Omental fat pad (tissue), 4 donors: ENCODE results near the gene RPS15. TPM values are rescaled to one million over a fixed set of nuclear protein-coding genes. Genes with fewer than 3 reads are reported as not detected.
"Not testable (repeated sequence)": the region's sequence is repeated elsewhere in the genome, so short reads cannot be mapped to it uniquely, and the experiment has no call there.

ENCODE experiments used
- ATAC-seq: fragments of 150-250 bp; one replicate; pipeline ENCODE4 v1.9.1; 2016; ENCODE audit warnings: mild to moderate bottlenecking, moderate library complexity; ENCODE audit not compliant: low FRiP score
- DNase-seq: peaks from one replicate; pipeline ENCODE4 v3.0.0-alpha.2; 2019; ENCODE audit warnings: low spot score
- total RNA-seq, 4 donors: library from RNA; depleted of rRNA; stranded (reverse); fragments of >200 nt; gene quantifications; one replicate each; pipeline ENCODE4 v1.1.0, GENCODE V29; 2016
- TF ChIP-seq, protein P1 (sequence below), 3 donors: fragments of 450-650 bp; IDR thresholded peaks; one replicate each; pipeline ENCODE4 v1.5.1; 2016 to 2017; ENCODE audit warnings: antibody characterized with exemption in 3 of 3, mild to moderate bottlenecking in 3 of 3, moderate library complexity in 2 of 3

Gene RPS15
- total RNA-seq, 4 donors from 2014 or later, result 2,522 to 3,708 (median 2,994) TPM

DNA sequence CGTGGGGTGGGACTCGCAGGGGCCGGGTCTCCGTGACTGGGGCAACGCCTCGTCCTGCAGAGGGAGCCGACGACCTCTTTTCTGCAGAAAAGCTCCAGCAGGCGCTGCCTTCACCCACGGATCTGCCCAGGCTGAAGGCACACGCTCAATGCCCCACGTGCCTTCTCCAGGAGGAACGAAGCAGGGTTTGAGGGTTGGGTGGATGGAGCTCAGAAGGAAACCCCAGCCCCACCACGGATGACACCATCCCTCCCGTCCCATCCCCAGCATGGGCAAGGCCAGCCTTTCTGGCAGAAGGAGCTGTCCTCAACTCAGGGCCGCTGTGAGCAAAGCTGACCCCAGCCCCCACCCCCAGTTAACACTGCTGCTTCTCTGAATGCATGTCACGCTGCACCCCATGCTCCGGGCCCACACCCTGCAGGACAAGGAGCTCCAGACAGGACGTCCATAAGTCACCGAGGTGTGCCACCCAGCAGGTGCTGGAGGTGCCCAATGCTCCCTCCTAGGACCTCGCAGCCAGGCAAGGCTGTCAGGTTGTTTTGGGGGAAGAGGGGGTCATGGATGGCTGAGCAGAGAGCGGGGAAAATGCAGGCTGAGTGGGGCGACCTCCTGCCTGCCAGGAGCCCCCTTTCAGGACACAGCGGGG lies 33.4 kb downstream of the RPS15 start:
- no peak for DNase-seq
- no peak for ATAC-seq
- TF ChIP-seq, protein P1, sequence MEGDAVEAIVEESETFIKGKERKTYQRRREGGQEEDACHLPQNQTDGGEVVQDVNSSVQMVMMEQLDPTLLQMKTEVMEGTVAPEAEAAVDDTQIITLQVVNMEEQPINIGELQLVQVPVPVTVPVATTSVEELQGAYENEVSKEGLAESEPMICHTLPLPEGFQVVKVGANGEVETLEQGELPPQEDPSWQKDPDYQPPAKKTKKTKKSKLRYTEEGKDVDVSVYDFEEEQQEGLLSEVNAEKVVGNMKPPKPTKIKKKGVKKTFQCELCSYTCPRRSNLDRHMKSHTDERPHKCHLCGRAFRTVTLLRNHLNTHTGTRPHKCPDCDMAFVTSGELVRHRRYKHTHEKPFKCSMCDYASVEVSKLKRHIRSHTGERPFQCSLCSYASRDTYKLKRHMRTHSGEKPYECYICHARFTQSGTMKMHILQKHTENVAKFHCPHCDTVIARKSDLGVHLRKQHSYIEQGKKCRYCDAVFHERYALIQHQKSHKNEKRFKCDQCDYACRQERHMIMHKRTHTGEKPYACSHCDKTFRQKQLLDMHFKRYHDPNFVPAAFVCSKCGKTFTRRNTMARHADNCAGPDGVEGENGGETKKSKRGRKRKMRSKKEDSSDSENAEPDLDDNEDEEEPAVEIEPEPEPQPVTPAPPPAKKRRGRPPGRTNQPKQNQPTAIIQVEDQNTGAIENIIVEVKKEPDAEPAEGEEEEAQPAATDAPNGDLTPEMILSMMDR (IDR thresholded peaks at IDR 0.05), result no peak

GRCh38 chr19:1472231-1473084 lies 34.3 kb downstream of the RPS15 start:
- TF ChIP-seq, protein P1 (IDR thresholded peaks at IDR 0.05), result no peak
- no peak for DNase-seq
- ATAC-seq, result no peak

DNA sequence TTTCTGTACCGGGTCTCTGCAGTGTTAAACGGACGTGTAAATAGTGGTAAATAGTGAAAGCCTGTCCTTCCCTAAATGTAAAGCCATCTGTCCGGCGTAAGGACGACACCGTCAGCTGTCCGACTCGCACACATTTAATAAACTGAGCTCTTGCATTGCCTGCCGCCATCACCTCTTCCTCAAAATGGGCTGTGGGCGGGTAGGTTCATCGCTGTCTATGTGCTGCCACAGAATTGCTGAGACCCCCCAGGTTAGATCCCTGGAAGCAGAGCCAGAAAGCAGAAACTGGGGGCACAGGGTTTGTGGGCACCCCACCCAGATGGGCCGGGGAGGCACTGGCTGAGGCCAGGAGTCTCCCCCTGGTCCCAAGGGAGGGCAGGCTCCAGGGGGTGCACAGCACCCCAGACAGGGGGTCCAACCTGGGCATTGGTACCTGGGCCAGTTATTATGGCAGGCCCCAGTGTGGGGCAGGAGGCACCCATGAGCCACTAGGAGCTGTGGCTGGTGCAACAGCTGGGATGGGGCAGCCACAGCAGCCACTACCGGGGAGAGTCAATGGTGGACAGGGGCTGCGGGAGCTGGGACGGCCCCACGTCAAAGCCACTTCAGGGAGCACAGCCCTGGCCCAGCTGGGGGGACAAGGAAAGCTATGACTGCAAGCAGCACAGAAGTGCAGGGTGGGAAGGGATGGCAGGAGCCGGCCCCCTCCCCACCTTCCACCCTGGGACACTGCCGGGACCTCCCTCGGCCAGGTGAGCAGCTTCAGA lies 35.1 kb downstream of the RPS15 start:
- ATAC-seq, result no peak
- TF ChIP-seq, protein P1 (IDR thresholded peaks at IDR 0.05), result no peak
- no peak for DNase-seq

DNA sequence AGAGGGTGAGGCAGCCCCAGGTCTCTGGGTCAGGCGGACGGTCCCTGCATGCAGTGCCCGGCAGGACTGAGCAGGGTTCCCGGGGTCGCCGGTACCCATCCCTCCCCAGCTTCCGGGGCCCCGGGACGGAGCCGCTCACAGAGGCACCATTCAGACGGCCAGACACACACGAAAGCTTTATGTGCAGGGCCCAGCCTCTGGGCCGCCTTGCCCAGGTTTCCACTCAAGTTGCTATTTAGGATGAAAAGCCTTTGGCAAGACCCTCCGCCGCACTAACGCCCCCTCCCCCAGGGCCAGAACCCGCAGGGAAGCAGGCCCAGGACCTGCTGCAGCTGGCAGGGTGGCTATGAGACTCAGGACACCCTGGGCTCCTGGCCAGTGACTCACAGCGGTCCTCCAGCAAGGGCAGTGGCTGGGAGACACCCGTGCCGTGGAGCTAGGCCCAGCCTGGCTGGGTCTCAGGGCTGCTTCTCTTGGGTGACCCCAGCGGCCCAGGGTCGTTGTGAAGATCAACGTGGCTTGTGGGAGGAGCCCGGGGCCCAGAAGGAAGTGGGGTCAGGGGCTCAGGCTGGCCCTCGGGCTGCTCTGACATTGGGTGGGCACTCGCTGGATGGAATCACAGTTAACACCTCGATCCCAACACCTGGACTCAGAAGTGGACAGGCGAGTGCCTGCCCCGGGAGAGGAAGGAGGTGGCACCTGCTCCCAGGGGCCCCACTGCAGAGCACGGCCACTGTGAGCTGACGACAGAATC lies 36.0 kb downstream of the RPS15 start:
- DNase-seq (no peak), ATAC-seq (no peak)
- TF ChIP-seq, protein P1 (IDR thresholded peaks at IDR 0.05), result no peak

DNA sequence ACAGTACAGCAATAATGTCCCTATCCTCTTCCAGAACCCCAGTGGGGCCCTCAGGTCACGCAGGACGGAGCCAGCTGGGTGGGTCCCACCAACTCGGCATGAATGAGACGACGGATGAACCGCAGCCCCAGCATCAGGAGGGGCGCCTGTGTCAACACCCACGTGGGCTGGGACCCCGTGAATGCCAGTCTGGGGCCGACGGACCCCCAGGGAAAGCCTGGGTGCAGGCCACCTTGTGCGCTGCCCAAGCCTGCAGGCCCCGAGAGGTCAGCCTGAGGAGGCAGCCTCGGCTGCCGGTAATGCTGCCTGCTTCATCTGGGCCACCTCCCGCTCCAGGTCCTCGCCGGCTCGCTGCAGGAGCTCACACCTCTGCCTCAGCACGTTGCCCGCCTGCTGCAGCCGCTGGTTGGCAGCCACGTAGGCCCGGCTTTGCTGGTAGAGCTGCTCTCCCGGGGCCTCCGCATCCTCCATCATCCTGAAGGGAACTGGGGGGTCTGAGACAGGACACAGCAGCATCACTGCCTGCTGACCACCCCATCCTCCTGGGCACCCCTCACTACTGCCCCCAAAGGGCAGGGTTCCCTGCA lies 36.7 kb downstream of the RPS15 start:
- ATAC-seq (no peak), DNase-seq (no peak)
- TF ChIP-seq, protein P1 (IDR thresholded peaks at IDR 0.05), result no peak

GRCh38 chr19:1475751-1476437 lies 37.7 kb downstream of the RPS15 start:
- ATAC-seq (no peak), DNase-seq (no peak)
- TF ChIP-seq, protein P1 (IDR thresholded peaks at IDR 0.05), result no peak

DNA sequence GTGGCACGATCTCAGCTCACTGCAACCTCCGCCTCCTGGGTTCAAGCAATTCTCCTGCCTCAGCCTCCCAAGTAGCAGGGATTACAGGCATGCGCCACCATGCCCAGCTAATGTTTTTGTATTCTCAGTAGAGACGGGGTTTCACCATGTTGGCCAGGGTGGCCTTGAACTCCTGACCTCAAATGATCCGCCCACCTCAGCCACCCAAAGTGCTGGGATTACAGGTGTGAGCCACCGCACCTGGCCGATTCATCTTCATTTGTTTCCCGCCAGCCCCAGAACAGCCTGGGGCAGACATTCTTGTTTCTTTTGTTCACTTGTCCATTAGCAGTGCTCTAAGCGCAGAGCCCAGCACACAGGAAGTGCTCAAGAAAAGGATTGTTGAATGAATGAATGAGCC lies 38.9 kb downstream of the RPS15 start:
- ATAC-seq, DNase-seq: not testable (repeated sequence)
